Mesothelial cell of epicardium (in vitro differentiated cells): ENCODE data around the gene MTOR. TPM values are rescaled to one million over a fixed set of nuclear protein-coding genes. Genes with fewer than 3 reads are reported as not detected.

Source experiments
- DNase-seq, 2 experiments: peaks; one replicate each; pipeline ENCODE4 v3.0.0; 2021; ENCODE audit warnings: low spot score in 2 of 2; ENCODE audit not compliant: unreplicated experiment in 2 of 2
- H3K27ac Mint-ChIP-seq: 2 replicates; pipeline ENCODE4 v1.8.0; 2021; ENCODE audit warnings: mixed read lengths
- H3K27me3 Mint-ChIP-seq: 2 replicates; pipeline ENCODE4 v1.8.0; 2021; ENCODE audit warnings: low read depth, mixed read lengths
- H3K36me3 Mint-ChIP-seq: 2 replicates; pipeline ENCODE4 v1.8.0; 2021; ENCODE audit warnings: mixed read lengths
- H3K4me1 Mint-ChIP-seq: 2 replicates; pipeline ENCODE4 v1.8.0; 2021; ENCODE audit warnings: mixed read lengths
- H3K4me3 Mint-ChIP-seq: 2 replicates; pipeline ENCODE4 v1.8.0; 2021; ENCODE audit warnings: mild to moderate bottlenecking, moderate library complexity, mixed read lengths
- H3K9me3 Mint-ChIP-seq: 2 replicates; pipeline ENCODE4 v1.8.0; 2021; ENCODE audit warnings: mixed read lengths
- total RNA-seq: library from RNA; stranded (reverse); gene quantifications from 3 replicates; pipeline ENCODE4 v1.2.1, GENCODE V29; 2021
- TF ChIP-seq, protein P1 (sequence below): fragments of 200-600 bp; sonication (generic); IDR thresholded peaks from one replicate; pipeline ENCODE4 v1.5.0; 2021; ENCODE audit warnings: antibody characterized with exemption; ENCODE audit not compliant: unreplicated experiment

Gene MTOR
- total RNA-seq, 1 donor from 2014 or later: 49.3 TPM

DNA sequence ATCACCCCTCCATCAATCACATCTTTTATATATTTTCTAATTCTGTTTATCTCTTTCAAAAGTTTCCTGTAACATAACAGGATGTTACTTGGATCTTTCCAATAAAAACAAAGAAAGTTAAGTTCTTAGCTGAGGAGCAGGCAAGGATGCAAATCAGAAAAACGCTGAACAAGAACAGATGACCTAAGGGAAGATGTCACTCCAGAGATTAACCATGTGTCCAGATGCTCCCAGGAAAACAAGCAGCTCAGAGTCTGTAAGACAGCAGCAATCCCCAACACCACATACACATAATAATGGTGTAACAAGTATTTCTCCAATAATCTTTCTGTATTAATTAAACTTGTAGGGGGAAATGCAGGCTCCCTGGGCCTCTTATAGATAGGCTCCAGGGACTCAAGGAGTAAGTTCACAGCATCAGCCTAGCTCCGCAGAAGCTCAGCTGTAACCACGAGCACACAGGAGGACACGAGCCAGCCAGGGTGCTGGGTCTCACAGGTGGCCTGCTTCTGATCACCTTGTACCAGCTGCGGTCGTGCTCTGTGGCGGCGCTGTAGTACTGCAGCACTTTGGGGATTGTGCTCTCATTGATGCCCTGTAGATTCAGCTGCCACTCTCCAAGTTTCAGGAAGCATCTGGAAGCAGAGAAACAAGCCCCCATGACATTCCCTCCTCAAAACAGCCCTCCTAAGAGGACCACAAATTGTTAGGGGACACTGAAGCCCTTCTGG lies 129.6 kb downstream of the MTOR start:
- Mint-ChIP-seq H3K9me3 (no peaks in the 10 kb centered on the region), H3K27me3 (no peaks in the 10 kb centered on the region), H3K4me3 (no peak overlapping the region), H3K4me1 (no peaks in the 10 kb centered on the region), H3K36me3 (peaks cover 32% of the 10 kb centered on the region), H3K27ac (no peak overlapping the region)
- TF ChIP-seq, protein P1, sequence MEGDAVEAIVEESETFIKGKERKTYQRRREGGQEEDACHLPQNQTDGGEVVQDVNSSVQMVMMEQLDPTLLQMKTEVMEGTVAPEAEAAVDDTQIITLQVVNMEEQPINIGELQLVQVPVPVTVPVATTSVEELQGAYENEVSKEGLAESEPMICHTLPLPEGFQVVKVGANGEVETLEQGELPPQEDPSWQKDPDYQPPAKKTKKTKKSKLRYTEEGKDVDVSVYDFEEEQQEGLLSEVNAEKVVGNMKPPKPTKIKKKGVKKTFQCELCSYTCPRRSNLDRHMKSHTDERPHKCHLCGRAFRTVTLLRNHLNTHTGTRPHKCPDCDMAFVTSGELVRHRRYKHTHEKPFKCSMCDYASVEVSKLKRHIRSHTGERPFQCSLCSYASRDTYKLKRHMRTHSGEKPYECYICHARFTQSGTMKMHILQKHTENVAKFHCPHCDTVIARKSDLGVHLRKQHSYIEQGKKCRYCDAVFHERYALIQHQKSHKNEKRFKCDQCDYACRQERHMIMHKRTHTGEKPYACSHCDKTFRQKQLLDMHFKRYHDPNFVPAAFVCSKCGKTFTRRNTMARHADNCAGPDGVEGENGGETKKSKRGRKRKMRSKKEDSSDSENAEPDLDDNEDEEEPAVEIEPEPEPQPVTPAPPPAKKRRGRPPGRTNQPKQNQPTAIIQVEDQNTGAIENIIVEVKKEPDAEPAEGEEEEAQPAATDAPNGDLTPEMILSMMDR: no peak
- no peak for DNase-seq

DNA sequence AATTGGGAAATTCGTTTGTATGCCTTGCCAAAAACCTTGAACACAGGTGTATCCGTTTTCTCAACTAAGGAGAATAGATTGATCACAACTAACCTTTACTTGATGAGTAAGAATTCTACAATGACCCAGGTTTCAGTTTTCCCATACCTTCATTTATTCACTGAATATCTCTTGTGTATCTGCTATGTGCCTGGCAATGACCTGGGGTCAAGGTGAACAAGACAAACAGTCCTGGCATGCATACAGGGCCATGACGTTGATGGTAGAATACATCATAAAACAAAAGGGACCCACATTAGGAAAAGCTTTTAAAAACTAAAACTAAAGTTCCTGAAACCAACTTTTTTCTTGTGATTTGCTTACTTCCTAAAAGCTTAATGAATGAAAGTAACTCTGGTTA lies 130.5 kb downstream of the MTOR start:
- H3K4me1 Mint-ChIP-seq: no peaks in the 10 kb centered on the region
- TF ChIP-seq, protein P1: no peak
- H3K36me3 Mint-ChIP-seq: peaks cover 34% of the 10 kb centered on the region
- H3K4me3 Mint-ChIP-seq: no peak overlapping the region
- no peaks in the 10 kb centered on the region for H3K9me3 Mint-ChIP-seq
- no peaks in the 10 kb centered on the region for H3K27me3 Mint-ChIP-seq
- no peak overlapping the region for H3K27ac Mint-ChIP-seq
- DNase-seq: no peak

DNA sequence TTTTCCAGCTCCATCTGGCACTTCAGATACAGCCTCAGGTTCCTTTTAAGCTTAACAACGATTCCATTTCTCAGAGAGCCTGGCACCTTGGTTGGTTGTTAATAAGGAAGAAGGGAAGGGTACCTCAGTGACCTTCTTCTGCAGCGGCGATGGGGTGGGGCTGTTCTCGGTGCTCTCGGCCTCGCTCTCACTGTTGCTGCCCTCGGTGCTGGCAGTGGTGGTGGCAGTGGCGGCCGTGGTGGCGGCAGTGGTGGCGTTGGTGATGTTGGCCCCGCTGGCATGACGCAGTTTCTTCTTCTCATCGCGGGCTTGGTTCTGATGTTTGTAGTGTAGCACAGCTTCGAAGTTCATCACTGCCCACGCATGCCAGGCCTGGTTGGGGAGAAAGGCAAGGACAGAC lies 131.9 kb downstream of the MTOR start:
- no peaks in the 10 kb centered on the region for H3K27me3 Mint-ChIP-seq
- H3K36me3 Mint-ChIP-seq: peaks cover 40% of the 10 kb centered on the region
- no peak for DNase-seq
- H3K4me3 Mint-ChIP-seq: no peak overlapping the region
- H3K9me3 Mint-ChIP-seq: no peaks in the 10 kb centered on the region
- no peak overlapping the region for H3K27ac Mint-ChIP-seq
- no peaks in the 10 kb centered on the region for H3K4me1 Mint-ChIP-seq
- TF ChIP-seq, protein P1: no peak

DNA sequence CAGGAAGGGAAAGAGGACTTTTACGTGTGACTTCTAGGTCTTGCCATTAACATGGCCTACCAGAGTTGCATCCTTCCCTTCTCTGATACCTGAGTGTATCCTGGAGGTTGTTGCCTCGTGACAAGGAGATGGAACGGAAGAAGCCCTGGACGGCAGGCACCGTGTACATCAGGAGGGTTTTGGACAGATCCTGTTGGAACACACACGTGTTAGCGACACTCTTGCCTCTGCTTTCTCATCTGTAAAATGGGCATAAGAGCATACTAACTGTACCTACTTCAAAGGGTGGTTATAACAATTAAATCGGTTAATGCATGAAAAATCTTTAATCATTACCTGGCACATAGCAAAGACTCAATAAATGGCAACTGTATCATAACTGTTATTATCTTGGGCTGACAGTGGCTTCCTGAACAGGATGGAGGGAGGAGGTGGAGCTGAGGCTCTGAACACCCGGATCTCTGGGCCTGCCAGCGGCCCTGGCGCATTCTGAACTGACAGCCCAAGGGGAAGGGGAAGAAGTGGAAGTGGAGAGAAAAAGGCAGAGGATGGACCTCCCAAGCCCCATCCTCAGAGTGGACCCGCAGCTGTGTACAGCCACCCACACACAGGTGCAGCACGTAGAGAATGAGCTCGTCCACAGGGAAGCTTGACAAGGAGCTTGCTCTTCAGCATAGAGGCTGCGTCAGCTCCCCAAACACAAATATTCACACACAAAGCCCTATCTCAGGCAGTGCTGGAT lies 132.5 kb downstream of the MTOR start:
- Mint-ChIP-seq H3K4me1 (no peaks in the 10 kb centered on the region), H3K27me3 (no peaks in the 10 kb centered on the region), H3K9me3 (no peaks in the 10 kb centered on the region), H3K4me3 (no peak overlapping the region), H3K27ac (no peak overlapping the region), H3K36me3 (peaks cover 38% of the 10 kb centered on the region)
- no peak for DNase-seq
- TF ChIP-seq, protein P1: no peak

DNA sequence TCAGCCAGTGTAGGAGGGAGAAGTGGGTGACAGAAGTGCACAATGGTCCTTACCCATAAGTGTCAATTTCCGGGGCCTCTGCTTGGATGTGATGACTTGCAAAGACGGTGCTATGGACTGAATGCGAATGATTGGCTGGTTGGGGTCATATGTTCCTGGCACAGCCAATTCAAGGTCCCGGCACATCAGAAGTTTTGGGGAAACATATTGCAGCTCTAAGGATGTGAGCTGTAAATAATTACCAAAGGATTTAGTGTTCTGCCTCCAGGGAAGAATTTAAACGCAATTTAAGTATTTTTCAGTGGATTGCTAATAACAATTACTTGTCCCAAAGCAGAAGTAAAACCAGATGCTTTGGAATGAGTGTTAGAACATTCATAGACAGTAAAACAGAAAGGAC lies 135.8 kb downstream of the MTOR start:
- Mint-ChIP-seq H3K4me3 (no peak overlapping the region), H3K9me3 (no peaks in the 10 kb centered on the region), H3K36me3 (peaks cover 38% of the 10 kb centered on the region), H3K4me1 (no peaks in the 10 kb centered on the region), H3K27me3 (no peaks in the 10 kb centered on the region), H3K27ac (no peak overlapping the region)
- TF ChIP-seq, protein P1: no peak
- DNase-seq: no peak
